HG03159 (cell line): Measurements from ENCODE around the gene KYAT1.

ENCODE experiments used
- ATAC-seq: cut with Tn5 transposase; IDR thresholded peaks from one replicate; pipeline ENCODE4 v1.9.1; 2021; ENCODE audit warnings: mild to moderate bottlenecking, moderate library complexity; ENCODE audit not compliant: unreplicated experiment

KYAT1 gene

DNA sequence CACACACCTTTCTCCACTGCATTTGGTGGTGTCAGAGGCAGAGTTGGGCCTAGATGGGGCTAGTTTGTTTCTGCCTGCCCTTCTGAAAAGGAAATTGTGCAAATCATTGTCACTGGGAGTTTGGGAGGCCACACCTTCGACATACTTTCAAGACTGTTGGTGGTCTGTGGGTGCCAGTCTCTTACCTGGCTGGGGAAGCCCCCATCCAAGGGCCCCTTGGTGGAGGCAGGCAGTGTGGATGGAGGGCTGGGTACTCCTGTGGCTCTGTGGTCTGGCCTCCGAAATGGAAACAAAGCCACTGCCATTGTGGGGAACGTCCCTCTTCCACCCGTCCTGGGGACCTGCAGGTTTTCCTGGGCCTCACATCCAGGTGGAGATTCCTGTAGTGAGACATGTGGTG, 28.1 kb upstream of the KYAT1 start:
- no peak for ATAC-seq

DNA sequence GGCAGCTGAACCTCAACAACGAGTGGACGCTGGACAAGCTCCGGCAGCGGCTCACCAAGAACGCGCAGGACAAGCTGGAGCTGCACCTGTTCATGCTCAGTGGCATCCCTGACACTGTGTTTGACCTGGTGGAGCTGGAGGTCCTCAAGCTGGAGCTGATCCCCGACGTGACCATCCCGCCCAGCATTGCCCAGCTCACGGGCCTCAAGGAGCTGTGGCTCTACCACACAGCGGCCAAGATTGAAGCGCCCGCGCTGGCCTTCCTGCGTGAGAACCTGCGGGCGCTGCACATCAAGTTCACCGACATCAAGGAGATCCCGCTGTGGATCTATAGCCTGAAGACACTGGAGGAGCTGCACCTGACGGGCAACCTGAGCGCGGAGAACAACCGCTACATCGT, 26.6 kb upstream of the KYAT1 start:
- no peak for ATAC-seq

DNA sequence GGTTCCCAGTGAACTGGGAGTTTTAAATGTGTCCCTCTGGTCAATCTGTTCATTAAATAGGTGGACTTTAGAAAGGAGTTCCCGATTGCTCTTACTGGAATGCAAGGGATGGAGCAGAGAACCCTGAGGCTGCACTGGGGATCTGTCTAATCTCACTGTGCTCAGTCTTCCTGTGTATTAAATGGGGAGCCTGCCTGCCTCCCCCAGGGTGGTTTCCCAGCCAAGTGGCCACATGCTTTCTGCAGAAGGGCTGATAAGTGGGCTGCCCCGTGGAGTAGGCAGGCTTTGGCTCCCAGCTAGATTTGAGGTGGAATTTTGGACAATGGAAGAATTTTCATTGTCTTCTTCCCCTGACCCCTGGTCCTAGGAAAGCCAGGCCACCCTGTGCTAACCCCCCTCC, 25.0 kb upstream of the KYAT1 start:
- ATAC-seq: no peak

DNA sequence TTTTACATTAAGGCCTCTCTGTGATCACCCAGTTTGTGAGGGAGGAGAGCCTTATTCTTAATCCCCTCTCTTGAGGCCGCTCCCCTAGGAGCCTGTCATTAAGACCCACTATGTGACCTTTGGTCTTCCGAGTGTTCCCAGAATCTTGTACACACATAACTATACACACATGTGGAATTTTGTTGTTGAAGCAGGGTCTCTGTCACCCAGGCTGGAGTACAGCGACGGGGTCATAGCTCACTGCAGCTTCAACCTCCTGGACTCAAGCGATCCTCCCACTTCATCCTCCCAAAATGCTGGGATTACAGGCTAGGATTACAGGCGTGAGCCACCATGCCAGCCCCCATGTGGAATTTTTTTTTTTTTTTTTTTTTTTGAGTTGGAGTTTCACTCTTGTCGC, 24.2 kb upstream of the KYAT1 start:
- no peak for ATAC-seq

DNA sequence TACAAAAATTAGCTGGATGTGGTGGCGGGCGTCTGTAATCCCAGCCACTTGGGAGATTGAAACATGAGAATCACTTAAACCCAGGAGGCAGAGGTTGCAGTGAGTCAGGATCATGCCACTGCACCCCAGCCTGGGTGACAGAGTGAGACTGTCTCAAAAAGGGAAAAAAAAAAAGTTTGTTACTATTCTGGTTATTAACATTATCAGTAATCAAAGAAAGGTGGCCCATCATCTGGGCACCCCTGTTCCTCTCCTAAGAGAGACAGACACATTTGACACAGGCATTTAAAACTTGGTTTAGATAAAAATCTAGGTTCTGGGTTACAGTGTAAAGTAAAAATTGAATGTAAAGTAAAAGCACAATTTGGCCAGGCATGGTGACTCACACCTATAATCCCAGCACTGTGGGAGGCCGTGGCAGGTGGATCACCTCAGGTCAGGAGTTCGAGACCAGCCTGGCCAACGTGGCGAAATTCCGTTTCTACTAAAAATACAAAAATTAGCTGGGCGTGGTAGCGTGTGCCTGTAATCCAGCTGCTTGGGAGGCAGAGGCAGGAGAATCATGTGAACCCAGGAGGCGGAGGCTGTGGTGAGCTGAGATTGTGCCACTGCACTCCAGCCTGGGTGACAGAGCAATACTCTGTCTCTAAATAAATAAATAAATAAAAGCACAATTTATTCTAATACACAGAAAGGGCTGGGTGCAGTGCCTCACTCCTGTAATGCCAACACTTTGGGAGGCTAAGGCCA, 22.3 kb upstream of the KYAT1 start:
- ATAC-seq: no peak

DNA sequence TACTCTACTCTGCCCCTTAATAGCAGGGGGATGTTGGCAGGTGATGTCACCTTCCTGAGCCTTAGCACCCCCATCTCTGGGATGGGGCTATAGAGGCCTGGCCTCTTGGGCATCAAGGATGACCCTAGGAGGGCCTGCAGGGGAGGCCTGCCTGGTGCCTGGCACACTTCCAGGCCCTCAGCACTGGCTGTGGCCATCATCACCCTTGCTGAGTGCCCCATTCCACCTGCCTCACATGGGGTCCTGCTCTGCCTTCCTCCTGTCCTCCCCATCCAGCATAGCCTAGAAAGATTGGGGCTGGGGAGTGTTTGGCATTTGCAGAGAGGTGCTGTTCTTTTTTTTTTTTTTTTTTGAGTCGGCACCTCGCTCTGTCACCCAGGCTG, 21.3 kb upstream of the KYAT1 start:
- ATAC-seq: no peak

DNA sequence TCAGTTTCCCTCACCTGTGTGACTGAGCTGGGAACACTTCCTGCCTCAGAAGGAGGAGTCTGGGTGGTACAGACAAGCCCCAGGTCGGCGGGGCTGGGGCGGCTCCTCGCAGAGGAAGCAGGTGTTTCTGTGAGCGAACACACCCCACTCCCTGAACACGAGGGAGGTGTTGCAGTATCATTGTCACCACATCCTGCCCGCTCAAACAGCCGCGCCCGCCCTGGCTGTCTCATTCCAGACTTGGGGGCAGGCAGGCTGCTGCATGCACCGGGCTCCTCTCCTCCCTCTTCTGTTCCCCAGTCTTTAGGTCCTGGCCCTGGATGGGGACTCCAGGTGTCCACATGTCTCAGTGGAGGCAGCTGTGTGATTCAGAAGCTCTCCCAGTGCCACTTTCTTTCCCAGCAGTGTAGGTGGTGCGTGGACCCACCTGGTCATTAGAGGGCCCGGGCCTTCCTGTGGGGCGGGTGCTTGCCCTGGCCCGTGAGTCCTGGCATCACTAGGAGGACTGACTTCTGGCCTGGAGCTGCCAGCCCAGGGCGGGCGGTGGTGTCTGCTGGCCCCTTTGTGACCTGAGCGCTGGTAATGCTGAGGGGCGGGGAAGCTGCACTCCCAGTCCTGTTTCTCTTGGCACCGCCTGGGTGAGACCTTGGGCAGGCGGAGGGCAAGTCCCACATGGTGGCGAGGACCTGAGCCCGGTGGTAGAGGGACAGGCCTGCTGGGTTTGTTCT, 20.8 kb upstream of the KYAT1 start:
- peak; percentile 81 for ATAC-seq

DNA sequence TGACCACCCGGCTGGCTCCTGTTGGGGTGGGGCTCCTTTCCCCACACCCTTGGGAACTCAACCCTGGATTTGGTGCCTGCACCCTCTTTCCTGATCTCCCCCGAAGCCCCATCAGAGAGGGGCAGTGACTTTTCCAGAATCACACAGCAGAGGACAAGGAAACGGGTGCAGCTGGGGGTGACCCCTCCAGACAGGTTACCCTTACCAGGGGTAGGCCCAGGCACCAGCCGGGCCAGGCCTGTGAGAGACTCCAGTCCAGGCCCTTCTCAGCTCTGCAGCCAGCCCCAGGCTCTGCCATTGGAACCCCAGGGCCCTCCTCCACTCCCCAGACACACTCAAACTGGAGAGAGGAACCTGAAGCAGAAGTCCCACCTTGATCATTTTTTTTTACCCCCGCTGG, 20.1 kb upstream of the KYAT1 start:
- no peak for ATAC-seq

DNA sequence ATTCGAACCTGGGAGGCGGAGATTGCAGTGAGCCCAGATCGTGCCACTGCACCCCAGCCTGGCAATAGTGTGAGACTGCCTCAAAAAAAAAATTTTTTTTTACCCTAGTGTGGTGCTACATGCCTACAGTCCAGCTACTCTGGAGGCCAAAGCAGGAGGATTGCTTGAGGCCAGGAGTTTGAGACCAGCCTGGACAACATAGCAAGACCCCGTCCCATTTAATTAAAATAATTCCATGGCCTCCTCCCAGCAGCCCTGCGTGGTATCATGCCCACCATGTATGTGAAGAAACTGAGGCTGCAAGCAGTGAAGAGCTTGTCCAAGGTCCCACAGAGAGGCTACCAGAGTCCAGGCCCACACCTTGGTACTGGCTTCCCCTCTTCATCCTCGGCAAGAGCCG, 19.6 kb upstream of the KYAT1 start:
- no peak for ATAC-seq

DNA sequence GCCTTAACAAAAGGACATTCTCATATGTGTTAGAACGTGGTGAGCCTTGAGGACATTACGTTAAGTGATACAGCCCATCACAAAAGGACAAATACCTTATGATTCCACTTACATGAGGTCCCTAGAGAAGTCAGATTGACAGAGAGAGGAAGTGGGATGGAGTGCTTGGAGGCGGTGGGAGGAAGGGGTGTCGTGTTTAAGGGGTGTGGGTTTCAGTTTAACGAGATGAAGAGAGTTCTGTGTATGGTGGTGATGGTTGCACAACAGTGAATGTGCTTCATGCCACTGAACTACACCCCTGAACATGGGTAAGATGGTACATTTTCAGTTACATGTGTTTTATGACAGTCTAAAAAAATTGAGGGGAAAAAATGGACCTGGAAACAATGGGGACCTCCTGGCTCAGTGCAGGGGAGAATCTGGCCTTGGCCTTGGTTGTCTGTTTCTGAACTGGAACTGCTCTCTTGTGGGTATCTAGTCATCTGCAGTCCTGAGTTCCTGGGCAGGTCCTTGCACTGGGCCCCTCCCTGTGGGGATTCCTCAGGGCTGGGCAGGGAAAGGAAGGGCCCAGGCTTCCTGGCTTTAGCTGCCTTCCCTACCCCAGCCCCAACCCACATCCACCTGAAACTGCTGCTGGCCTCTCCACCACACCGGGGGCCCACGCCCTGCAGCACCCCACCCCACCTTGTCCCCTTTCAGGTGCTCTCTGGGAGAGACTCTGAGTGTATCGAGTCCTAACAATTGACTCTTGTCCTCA, 18.0 kb upstream of the KYAT1 start:
- ATAC-seq: no peak

DNA sequence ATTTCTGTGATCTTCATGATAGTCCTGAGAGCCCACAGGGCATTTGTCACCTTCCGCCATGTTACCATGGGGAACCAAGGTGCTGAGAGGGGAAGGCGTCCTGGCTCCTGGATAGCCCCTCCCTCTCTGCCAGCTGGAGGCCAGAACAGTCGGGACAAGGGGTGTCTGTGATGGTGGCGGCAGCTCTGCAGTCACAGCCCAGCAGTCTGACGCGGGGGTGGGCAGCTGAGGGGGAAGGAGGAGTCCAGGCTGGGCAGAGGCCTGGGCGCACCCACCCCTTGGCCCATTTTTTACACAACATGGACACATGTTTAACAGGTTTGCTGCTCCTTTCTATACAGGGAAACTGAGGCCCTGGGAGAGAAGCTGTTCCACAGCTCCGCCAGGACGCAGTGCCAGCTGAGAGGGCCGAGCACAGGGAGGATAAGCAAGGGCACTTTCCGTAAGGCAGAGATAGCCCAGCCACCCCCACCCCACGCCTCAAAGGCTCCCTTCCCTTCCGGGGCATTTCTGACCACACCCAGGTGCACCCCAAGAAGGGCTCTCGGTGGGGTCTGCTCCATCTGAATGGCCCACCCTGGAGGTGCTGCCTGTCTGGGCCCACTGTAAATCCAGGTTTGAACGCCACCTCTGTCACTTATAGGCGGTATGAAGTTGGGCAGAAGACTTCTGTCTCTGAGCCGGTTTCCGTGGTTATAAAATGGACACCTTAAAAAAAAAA, 17.3 kb upstream of the KYAT1 start:
- ATAC-seq: no peak

DNA sequence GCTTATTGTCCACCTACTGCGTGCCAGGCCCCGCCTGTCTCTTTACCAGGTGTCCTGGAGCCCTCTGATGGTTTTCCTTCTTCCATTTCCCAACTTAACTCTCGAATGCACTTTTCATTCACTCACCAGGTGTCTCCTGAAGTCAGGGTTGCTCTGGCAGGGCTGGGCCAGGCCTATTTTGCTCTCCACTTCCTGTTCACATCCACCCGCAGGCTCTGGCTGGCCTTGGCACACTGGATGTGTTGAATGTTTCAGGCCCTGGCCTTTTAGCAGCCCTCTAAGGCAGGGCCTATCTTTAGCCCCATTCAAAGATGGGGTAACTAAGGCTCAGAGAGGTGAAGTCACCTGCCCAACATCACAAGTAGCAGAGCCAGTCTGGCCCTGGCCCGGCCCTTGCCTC, 16.6 kb upstream of the KYAT1 start:
- no peak for ATAC-seq

DNA sequence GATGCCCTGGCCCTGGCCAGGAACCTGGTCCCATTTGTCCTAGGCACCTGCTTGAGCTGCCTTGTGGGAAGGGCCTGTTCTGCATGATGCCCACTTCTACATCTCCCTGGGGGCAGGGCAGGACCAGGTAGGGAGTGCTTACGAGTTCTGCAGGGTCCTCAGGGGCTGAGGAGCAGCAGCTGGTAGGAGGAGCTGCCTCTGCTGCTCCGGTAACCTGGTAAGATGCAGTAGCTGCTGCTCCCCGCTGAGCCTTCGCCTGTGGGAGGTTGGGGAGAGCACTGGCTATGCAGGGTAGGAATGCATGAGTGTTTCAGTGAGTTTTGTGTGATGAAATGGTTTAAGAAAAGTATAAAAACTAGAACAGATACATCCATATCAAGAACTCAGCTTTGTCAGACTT, 13.8 kb upstream of the KYAT1 start:
- ATAC-seq: no peak

DNA sequence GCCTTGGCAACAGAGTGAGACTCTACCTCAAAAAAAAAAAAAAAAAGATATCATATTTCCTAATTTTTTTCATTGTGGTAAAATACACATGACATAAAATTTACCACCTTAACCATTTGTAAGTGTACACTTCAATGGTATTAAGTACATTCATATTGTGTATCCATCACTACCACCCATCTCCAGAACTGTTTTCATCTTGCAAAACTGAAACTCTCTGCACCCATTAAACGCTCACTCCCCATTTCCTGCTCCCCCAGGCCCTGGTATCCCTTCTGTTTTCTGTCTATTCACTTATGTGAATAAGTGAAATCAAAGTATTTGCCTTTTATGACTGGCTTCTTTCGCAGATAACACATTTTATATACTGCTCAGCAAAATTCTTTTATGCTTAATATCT, 13.0 kb upstream of the KYAT1 start:
- ATAC-seq: no peak

DNA sequence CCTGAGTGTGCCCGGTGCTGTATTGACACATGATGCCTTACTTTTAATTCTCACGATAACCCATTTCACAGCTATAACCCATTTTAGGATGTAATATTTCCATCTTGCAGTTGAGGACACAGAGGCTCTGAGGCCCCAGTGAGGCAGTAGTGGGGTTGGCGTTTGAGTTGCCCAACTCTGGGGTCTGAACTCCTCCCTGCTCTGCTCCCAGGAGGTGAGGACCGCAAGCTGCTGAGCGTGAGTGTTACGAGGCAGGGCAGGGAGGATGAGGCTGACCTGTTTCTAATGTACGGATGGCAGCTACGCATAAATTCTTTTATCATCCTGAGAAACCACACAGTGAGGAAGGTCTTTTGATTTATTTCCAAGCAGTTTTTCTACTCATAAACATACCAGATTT, 11.6 kb upstream of the KYAT1 start:
- no peak for ATAC-seq

DNA sequence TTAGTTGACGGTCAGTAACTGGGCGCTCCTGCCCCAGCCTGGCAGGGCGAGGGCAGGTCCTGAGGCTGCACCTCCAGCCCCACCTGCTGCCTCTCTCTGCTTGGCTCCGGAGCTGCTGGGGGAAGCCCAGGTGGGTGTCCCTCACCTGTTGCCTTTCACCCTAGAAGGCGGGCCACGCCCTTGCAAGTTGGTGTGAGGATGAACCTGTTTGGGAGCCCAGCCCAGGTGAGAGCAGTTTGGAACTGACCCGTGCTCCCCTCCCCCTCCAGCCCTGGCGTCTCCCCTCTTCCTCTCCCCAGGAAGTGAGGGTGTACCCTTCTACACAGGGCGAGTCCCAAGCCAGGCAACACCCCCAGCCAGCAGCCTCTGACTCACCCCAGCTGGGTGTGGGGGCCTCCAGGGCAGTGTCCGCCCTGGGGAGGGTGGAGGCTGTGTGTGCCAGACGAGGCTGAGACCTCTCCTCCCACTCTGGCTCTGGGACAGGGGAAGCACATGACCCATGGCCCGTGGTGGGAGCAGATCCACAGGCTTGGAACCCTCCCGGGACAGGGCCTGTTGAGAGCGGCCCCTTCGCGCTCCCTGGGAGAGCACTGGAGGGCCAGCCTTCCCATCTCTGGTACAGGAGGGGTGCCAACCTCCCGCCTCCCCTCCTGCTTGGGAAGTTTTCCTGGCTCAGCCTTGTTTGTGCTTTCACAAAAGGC, 10.6 kb upstream of the KYAT1 start:
- no peak for ATAC-seq

DNA sequence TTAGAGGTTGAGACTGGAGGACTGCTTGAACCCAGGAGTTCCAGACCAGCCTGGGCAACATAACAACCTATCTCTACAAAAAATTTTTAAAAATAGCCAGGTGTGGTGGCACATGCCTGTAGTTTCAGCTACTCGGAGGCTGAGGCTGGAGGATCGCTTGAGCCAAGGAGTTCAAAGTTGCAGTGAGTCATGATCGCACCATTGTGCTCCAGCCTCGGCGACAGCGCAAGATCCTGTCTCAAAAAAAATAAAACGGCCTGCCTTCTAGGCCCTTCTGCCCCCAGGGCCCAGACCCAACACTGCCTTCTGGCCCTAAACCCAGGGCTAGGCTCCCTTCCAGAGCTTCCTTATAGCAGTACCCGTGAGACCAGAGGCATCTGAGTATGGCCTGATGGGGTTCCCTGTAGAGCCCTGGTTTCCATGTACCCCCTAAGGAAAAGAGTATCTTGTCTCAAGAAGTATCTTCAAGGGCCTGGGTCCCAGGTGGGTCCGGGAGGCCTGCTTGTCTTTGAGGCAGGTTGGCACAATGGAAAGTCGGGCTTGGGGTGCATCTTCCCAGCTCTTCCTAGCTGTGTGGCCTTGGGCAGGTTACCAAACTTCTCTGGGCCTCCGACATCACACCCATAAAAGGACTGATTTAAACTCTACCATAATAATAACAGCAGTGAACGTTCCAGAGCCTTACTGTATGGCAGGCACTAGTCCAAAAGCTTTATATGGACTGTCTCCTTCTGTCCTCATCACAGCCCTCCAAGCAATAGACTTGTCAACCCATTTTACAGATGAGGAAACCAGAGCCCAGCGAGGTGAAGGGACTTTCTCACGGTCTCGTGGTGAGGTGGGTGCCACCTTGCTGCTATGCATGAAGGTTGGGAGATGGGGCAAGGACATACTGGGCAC, 9.8 kb upstream of the KYAT1 start:
- no peak for ATAC-seq

DNA sequence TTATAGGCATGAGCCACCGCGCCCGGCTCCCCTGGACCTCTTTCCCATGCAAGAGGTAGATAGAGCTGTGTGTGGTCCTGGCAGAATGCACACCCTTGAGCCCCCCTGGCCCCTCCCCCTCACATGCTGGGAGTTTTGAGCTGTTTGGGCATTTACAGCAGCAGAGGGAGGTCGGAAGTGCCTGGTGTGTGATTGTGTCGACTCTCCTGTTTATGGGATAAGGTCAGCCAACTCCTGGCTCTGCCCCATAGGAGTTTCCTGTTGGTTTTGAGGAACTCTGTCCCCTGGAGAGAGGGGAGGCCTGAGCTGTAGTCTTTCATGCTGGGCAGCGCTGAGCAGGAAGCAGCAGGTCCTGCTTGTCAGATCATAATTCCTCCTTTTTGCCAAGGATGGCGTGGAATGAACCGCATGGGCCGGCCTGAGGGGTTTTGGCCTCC, 6.2 kb upstream of the KYAT1 start:
- ATAC-seq: no peak

DNA sequence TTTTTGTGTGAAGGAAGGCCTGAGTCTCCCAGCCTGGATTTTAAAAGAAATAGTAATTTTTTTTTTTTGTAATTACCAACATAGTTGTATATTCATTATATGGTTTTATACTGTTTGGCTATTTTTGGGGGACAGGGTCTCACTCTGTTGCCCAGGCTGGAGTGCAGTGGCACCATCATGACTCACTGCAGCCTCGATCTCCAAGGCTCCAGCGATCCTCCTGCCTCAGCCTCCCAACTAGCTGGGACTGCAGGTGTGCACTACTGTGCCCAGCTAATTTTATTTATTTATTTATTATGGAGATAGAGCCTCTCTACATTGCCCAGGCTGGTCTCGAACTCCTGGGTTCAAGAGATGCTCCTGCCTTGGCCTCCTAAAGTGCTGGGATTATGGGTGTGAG, 5.3 kb upstream of the KYAT1 start:
- ATAC-seq: no peak
